ENCODE data around the gene SPSB4.

SPSB4 gene

DNA sequence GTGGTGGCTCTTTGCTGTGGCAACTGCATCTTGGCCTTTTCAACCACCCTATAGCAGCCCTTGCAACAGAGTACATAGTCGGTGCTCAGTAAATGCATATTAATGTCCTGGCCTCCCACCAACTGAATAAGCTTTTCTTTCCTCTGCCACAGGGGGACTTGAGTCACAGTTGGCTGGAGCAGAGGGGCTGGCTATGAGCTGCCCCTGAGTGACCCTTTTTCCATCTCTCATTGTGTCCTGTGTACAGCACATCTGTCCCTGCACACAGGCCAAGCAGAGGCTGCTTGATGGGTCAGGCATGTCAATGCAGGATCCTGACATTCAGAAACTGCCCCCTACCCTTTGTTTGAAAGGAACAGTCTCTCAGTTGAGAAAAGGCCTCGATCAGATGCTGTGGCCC lies 22.4 kb downstream of the SPSB4 start:
- no peak for DNase-seq (ENCODE audit: low read depth in 1 of 2, low spot score in 1 of 2)

DNA sequence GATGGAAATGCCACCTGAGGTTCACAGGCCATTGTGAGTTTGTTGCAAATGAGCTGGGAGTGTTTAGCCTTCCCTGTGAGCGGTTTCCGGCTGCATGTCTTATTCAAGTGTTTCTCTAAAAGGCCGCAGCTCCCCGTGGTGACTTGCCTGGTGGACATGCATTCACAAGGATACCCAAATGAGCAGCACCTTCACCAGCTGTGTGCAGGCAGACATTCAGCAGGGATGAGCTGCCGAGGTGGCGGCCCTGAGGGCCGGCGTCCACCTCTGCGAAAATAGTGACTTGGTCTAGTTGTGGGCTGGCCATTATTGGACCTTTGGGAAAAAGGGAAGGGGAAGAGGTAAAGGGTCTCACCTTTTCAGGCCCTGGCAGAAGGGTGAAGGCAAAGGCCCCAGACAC lies 23.4 kb downstream of the SPSB4 start:
- DNase-seq (ENCODE audit: low read depth in 1 of 2, low spot score in 1 of 2) = no peak

DNA sequence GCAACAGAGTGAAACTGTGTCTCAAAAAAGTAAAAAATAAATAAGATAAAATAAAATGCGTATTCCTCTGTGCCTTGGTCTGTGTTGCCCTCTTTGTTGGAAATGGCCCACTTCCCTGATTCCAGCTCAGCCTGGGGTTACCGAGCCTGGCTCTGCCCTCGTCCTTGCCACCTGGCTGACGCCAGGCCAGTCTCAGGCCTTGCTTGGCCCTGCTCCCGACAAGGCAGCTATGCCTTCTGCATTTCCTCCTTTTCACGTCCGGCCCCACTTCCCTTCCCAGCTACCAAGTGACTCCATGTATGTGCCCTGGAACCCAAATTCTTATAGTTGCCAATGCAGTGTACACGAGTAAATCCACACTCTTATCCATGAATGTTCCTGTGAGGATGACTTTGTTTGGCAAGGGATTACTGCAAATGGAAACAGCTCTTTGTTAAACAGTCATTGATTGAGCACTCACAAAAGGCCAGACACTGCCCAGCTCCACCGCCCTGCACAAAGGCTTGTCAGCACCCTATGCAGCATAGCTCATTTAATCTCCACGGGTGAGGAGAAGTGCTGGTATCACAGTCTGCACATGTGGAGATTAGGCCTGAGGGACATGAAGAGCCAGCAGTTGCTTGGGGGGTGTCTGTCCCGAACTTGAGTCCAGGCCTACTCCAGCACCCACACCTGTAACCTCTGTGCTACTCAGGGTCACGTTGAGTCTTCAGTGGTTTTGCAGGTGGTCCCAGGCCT lies 25.1 kb downstream of the SPSB4 start:
- DNase-seq (ENCODE audit: low read depth in 1 of 2, low spot score in 1 of 2) = no peak

DNA sequence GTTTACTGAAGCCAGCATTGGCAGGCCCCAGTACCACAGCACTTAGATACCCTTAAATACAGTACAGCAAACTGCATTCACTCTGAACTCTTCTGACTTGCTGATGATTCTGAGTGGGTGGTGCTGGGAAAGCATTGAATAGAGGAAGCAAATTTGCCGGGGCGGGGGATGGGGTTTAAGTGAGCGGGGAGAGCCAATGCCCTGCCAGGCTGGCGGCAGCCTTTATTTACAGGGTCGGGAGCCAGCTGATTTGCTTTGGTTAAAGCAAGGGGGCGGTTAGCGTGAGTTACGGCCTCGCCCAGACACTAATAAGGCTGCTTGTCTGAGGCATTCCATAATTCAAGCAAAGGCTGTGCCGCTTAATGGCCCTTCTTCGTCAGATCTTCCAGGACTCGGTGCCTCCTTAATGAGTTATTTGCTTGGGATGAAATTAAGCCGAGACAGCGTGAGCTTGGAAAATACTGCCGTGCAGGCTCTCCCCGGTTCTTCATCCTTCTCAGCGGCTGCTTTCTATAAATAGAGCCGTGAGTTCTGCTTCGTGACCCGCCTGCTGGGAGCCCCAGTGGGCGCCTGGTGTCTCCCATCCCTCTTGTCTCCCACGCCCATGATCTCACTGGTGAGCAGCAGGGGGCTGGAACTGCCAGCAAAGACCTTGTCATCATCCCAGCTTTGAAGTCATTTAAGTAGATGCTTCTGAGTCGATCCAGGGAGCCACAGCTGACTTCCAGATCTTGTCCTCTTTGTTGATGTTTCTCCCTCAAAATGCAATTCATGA lies 25.8 kb downstream of the SPSB4 start:
- no peak for DNase-seq (ENCODE audit: low read depth in 1 of 2, low spot score in 1 of 2)

DNA sequence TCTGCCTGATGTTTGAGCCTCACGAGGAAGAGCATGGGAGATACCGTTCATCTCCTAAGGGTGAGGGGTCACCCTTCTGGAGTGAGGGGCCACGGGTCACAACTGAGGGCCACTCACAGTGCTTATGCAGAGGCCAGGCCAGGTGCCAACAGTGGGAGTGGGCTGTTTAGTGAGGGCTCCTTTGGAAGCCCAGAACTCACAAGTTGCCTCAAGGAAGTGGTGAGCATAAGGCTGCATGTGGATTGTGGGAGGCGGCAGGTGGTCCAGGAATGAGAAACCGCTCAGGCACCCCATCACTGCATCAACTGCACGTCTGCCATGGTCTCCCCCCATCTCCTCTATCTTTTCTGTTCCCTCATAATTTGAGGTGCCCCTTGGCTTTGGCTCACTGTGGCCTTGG lies 26.5 kb downstream of the SPSB4 start:
- DNase-seq (ENCODE audit: low read depth in 1 of 2, low spot score in 1 of 2) = no peak

DNA sequence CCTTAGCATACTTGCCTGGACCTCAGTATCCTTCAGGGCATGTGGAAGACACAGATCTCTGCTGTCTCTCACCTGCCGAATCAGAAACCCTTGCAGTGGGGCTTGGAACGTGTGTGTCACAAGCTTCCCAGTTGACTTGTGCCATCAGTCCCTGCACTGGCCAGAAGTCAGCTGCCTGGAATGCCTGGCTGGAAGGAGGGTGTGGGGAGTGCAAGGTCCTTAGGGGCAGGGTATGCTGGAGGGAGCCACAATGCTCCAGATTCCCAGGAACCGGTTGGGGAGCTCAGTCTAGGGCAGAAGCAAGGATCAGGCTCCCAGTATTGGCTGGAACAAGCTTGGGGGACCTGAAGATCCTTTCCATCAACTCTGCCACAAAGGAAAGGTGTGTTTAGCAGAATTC lies 27.1 kb downstream of the SPSB4 start:
- DNase-seq (ENCODE audit: low read depth in 1 of 2, low spot score in 1 of 2) = no peak

DNA sequence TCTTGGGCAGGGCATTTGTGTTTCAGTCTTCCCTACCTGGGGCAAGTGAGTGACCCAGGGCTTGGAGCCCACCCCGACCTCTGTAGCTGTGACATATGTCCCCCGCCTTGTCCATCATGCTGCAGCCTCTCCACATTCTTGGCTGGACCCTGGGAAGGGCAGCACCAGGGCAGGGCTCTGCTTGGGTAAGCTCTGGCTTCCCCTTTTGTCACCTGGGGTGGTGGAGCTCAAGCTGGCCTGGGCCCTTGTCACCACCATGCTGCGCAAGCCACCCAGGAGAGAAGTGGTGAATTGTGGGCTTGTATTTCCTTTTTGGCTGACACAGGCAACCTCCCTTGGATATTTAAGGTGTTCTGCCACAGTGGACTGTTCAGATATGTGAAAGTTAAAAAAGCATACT lies 29.3 kb downstream of the SPSB4 start:
- no peak for DNase-seq (ENCODE audit: low read depth in 1 of 2, low spot score in 1 of 2)

DNA sequence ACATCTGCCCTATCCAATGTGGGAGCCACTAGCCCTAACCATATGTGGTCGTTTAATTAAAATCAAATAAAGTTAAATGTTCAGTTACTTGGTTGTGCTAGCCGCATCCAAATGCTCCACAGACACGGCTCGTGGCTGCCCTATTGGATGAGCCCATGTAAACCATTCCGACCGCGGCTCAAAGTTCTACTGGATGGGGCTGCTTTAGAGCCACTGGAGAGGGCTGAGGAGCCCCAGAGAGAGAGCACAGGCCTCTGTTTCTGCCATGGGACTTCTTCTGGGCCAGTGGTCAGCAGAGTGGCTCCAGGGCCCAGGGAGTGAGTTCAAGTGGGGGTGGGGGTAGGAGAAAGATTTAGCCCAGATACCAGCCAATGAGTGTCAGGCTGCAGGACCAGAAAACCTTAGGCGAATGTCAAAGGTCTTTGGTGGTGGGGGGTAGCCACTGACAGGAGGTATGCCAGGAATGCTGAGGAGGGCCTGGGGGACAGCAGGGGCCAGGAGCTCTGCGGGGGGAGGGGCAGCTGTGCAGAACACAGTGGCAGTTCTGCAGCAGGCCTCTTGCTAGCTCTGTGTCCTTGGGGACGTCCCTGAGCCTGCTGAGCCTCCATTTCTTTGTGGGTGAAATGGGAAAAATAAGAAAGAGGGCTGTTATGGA lies 30.1 kb downstream of the SPSB4 start:
- DNase-seq (ENCODE audit: low read depth in 1 of 2, low spot score in 1 of 2) = no peak

DNA sequence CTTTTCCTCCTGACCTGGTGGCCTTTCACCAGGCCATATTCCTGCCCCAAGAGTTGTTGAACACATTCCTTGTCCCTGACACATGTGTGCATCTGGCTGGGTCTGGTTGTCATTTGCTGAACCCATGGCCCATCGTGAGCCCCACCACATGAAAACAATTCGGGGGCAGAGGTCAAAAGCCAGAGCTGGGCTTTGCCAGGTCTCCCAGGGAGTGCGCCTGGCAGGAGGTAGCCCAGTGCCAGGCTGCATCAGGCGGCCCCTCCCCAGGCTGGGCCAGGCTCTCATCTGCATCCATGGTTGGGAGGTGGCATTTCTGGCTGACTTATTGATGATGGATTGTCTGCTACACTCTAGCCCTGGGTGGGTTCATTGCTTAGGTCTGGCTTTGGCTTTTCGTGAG lies 30.9 kb downstream of the SPSB4 start:
- DNase-seq (ENCODE audit: low read depth in 1 of 2, low spot score in 1 of 2) = no peak

DNA sequence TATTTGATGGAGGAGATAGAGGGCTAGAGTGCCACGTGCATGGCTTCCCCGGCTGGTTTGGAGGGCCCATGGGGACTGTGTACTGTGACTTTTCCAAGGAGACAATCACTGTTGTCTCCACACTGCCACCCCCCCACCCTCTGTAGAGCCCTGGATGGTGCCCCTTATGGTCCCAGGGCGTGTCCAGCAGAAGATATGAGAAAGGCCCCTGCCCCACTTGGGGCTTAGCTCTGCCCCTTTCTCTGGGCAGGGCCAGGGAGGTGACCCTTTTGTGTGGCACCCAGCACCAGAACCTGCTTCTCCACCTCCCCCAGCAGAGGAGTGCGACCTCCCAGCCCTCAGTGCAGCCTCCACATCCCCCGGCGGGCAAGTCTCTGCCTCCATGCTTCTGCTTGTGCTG lies 32.1 kb downstream of the SPSB4 start:
- DNase-seq (ENCODE audit: low read depth in 1 of 2, low spot score in 1 of 2) = no peak

DNA sequence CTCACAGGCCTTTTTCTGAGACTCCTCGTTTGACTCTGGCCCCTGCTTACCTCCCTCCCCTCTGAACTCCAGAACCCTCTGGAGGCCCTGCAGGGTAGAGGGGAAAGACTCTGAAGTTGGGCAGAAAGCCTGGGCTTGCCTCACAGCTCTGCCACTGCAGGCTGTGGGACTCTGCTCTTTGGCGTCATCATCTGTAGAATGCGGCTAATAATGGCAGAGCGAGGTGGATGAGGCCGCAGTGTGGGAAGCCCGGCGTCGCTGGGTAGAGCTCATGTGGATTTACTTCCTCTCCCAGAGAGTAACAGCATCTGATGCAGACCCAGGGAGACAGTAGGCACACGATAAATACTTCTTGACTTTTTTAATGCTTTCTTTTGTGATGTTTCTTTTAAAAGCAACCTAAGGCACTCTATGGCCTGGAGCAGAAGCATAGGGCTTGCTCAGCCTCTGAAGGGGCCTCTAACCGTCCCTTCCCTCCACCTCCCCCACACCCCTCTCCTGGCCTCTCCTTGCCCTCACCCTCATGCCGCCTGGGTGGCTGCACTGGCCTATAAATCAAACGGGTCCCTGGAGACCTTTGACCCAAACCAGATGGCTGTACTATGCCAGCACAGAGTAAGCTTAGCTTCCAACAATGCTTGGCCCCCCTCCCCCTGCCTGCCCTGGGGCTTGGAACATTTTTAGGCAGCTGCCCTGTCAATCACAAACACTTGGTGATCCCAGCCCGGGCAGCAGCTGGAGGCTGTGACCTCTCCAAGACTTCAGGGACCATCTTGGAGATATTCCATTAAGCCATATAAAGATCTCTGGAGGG lies 32.9 kb downstream of the SPSB4 start:
- DNase-seq (ENCODE audit: low read depth in 1 of 2, low spot score in 1 of 2) = no peak

DNA sequence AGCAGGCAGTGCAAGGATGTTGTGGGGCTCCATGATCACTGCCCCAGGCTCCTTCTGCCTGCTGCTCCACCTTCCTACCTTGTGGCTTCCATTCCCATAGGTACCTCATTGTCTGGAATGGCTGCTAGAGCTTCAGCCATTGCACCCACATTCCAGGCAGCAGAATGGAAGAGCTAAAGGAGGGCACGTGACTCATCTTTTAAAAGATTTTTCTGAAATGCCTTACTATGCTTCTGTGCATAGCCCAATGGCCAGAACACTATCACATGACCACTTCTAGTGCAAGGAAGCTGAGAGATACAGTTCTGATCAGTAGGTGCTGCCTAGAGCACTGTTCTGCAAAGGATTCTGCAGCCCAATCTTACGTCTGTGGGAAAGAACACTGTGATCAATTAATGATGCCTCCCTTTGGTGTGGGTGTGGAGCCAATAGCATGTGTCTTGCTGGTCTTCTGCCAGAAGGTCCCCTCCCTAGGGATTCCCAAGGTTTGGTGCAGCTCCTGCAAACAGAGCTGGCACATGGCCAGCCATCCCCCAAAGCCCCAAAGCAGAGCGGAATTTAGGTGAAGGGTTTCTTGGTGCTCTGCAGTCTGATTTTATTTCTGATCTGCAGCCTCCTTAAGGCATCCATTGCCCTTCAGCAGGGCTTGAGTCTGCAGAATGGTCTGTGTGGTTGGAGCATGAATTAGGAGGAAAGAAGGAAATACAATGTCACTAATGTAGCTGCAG lies 34.4 kb downstream of the SPSB4 start:
- no peak for DNase-seq (ENCODE audit: low read depth in 1 of 2, low spot score in 1 of 2)

DNA sequence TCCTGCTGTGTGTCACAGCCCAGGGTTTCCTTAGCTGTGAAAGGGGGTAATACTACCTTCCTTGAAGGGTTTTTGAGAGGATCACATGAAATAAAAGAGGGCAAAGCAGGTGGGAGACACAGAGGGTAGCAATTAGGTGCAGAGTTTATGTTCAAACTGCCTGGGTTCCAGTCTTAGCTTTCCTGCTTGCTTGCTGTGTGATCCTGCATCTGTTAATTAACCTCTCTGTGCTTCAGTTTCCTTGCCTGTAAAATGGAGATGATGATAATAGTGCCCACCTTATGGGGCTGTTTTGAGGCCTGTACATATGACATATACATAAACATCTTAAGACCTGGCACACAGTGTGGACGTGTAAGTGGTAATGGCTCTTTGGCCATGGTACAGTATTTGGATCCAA lies 35.0 kb downstream of the SPSB4 start:
- DNase-seq (ENCODE audit: low read depth in 1 of 2, low spot score in 1 of 2) = no peak

DNA sequence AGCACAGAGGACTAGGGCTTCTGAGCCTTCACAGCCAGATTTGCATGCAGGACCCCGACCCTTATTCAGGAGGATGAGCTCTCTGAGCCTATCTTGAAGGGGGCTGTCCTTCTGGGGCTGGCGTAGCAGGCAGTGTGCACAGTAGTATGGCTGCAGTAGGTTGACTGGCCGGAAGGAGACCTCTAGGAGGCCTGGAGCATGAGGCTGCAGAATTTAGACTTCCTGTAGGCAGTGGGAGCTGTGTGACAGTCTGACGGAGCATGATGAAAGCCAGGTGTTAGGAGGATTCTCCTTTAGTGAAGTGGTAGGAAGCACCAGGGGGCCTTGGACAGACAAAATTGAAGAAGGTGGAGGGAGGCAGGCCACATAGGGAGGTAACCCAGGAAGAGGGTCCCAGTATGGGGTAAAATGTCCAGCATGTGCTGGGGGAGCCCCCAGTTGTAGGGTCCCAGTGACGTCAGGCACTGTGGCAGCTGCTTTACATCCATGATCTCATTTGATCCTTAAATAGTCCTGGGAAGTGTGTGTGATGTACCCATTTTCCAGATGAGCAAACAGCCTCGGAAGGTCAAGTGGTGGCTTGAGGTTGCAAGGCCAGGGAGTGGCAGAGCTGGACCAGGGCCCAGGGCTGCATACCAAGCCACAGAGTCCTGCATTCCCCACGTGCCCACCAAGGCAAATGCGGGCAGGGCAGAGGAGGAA lies 36.1 kb downstream of the SPSB4 start:
- DNase-seq (ENCODE audit: low read depth in 1 of 2, low spot score in 1 of 2) = no peak

DNA sequence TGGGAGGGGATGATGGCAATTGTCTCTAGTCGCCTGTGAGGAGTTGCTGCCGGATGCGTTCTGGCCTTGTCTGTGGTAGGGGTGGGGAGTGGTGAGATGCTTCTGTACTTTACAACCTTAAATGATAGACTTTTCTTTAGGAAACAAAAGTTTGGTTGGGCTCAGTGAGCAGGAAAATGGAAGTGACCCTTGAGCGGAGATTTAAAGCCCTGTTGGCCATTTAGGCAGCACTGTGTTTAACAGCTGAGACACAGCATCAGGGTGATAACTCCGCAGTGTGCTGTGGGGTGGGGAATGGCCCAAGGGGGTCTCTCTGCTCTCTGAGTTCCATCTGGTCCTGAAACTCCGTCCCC lies 36.6 kb downstream of the SPSB4 start:
- no peak for DNase-seq (ENCODE audit: low read depth in 1 of 2, low spot score in 1 of 2)

DNA sequence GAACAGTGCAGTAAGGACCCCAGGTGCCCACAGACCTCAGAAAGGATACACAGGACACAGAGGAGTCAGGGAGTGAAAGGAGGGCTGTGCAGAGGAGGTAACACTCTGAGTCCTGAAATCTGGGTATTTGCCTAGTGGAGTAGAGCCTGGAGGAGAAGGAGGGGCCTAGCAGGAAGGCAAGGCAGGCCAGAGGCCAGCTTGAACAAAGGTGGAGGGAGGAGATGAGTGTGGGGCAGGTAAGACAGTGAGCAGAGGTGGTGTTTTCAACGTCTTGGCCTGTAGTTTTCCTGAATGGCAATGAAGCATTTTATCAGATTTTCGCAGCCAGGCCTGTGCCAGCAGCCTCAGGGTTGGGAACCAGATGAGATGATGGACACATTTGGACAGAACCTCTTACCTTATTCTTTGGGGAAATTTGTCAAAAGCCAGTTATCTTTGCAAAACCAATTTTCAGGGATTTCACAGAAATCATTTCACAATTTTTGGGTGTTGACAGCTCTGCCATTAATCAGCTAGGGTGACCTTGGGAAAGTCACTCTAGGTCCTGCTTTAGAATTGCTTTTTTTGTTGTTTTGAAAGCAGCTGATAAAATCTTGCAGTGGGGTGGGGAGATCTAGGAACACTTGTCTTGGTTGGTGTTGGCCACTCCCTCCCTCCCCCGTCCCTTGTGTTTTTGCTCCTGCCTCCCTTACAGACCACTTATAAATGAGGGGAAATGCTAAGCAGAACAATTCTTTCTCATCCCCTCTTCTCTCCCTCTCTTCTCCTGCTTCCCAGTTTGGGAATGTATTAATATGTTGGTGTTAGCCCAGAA lies 38.4 kb downstream of the SPSB4 start:
- DNase-seq (ENCODE audit: low read depth in 1 of 2, low spot score in 1 of 2) = no peak

DNA sequence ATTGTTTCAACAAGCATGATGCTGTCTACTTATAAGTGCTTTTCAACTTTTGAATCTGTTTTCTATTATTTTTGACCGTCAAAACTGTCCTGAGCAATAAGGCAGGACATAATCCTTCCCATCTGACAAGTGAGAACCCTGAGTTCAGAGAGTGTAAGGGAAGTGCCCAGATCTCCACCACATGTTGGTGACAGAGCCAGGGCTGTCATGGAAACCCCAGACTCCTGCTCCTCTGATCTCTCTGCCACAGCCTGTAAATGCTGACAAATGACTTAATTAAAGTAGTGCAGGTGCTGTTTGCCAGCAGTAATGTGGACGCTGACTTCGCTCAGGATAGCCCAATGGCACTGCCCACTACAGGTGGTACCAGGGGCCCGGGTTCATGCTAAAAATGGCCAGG lies 40.3 kb downstream of the SPSB4 start:
- no peak for DNase-seq (ENCODE audit: low read depth in 1 of 2, low spot score in 1 of 2)

DNA sequence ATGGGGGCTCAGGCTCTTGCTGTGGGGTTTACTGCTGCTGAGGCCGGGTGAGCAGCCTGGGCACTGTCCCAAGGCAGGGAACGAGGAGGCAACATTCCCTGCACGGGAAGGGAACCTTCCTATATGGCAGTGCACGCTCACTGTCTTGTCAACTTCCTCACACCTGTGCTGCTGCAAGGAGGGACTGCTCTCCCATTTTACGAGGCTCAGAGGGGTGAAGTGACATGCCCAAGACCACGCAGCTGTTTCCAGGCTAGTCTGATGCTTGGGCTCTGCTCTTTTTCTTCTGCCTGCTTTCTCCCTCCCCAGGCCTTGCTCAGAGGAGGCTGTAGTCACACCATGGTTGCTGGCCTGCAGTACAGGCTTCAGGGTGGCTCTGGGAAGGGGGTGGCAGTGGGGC lies 41.5 kb downstream of the SPSB4 start:
- DNase-seq (ENCODE audit: low read depth in 1 of 2, low spot score in 1 of 2) = no peak

DNA sequence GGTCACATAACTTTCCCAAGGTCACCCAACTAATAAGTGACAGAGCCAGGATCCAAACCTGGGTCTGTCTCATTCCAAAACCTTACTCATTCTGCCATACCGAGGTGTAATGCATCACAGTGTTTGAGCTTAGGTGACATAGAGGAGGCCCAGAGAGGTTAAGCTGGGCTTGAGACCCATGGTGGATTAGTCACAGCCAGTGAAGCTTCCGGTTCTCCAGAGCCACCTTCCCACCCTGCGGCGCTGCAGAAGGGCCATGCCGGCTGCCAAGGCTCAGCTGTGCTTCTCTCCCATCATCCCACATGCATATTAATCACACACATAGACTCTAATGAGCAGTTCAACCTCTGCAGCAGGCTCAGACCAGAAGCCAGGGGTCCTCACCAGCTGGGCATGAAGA lies 42.2 kb downstream of the SPSB4 start:
- DNase-seq (ENCODE audit: low read depth in 1 of 2, low spot score in 1 of 2) = no peak
